Naive thymus-derived CD4-positive, alpha-beta T cell (primary cell): ENCODE data around the gene MIB1. TPM values are rescaled to one million over a fixed set of nuclear protein-coding genes. Genes with fewer than 3 reads are reported as not detected.

ENCODE experiments used
- ATAC-seq: fragments of 150-1000 bp; cut with Tn5 transposase; 2 replicates; pipeline ENCODE4 v1.10.0; 2021; ENCODE audit warnings: mild to moderate bottlenecking, moderate library complexity
- CTCF ChIA-PET: fragments of 350-600 bp; sonication (Branson Sonifier 250); formaldehyde crosslinking; loops from one replicate; lab custom pipeline; 2021; ENCODE audit warnings: antibody characterized with exemption; lab: Charles Lee
- POLR2A ChIA-PET: fragments of 350-600 bp; sonication (Branson Sonifier 250); formaldehyde crosslinking; loops from one replicate; lab custom pipeline; 2021; ENCODE audit warnings: antibody characterized with exemption, inconsistent platforms; lab: Charles Lee
- DNase-seq, 9 donors: peaks; one replicate each; pipeline versions ENCODE4 v3.0.0 to v3.0.0-alpha.2; 2020 to 2022; ENCODE audit warnings: mixed read lengths in 1 of 9
- H3K27ac ChIP-seq: one replicate; pipeline ENCODE4 v1.7.0; 2013; ENCODE audit warnings: mild to moderate bottlenecking, low read depth, low read length, moderate library complexity
- H3K27me3 ChIP-seq, 2 donors: one replicate each; pipeline ENCODE4 v1.7.0; 2013; ENCODE audit warnings: low read length in 2 of 2, mild to moderate bottlenecking in 2 of 2, moderate library complexity in 2 of 2; ENCODE audit not compliant: control insufficient read depth in 2 of 2, insufficient read depth in 2 of 2
- H3K36me3 ChIP-seq, 3 experiments: 1 replicate in 2 of 3; 2 replicates in 1 of 3; pipeline ENCODE4 v1.7.0; 2013; ENCODE audit warnings: low read length in 3 of 3, mild to moderate bottlenecking in 3 of 3, moderate library complexity in 1 of 3; ENCODE audit not compliant: insufficient read depth in 3 of 3, control insufficient read depth in 2 of 3
- H3K4me1 ChIP-seq, 2 donors: one replicate each; pipeline ENCODE4 v1.7.0; 2013; ENCODE audit warnings: low read length in 2 of 2, mild to moderate bottlenecking in 2 of 2, moderate library complexity in 1 of 2; ENCODE audit not compliant: control insufficient read depth in 2 of 2, insufficient read depth in 2 of 2
- H3K4me3 ChIP-seq: 2 replicates; pipeline ENCODE4 v1.7.0; 2013; ENCODE audit warnings: mild to moderate bottlenecking, low read length
- H3K9me3 ChIP-seq, 3 experiments: 1 replicate in 2 of 3; 2 replicates in 1 of 3; pipeline ENCODE4 v1.7.0; 2013; ENCODE audit warnings: low read length in 3 of 3; ENCODE audit not compliant: control insufficient read depth in 2 of 3
- H3K27ac Mint-ChIP-seq, 9 donors: one replicate each; pipeline ENCODE4 v1.8.0; 2020 to 2022; ENCODE audit warnings: mixed read lengths in 9 of 9, mild to moderate bottlenecking in 8 of 9, moderate library complexity in 5 of 9, inconsistent platforms in 2 of 9
- H3K27me3 Mint-ChIP-seq, 5 donors: one replicate each; pipeline ENCODE4 v1.8.0; 2021 to 2022; ENCODE audit warnings: mixed read lengths in 5 of 5, mild to moderate bottlenecking in 1 of 5
- H3K36me3 Mint-ChIP-seq, 5 donors: one replicate each; pipeline ENCODE4 v1.8.0; 2020 to 2022; ENCODE audit warnings: mixed read lengths in 5 of 5, mild to moderate bottlenecking in 3 of 5, inconsistent platforms in 1 of 5
- H3K4me1 Mint-ChIP-seq, 7 donors: one replicate each; pipeline ENCODE4 v1.8.0; 2020 to 2022; ENCODE audit warnings: mixed read lengths in 7 of 7, mild to moderate bottlenecking in 3 of 7, inconsistent platforms in 1 of 7
- H3K4me3 Mint-ChIP-seq, 10 donors: one replicate each; pipeline ENCODE4 v1.8.0; 2020 to 2022; ENCODE audit warnings: mild to moderate bottlenecking in 10 of 10, mixed read lengths in 10 of 10, moderate library complexity in 6 of 10, inconsistent platforms in 2 of 10
- H3K9me3 Mint-ChIP-seq, 11 donors: one replicate each; pipeline ENCODE4 v1.8.0; 2020 to 2022; ENCODE audit warnings: mixed read lengths in 11 of 11, mild to moderate bottlenecking in 4 of 11, inconsistent platforms in 1 of 11, moderate library complexity in 1 of 11
- intact Hi-C, 2 donors: fragments of 100-400 bp; cut with micrococcal nuclease; formaldehyde crosslinking; loops; one replicate each; pipeline ENCODE4 v1.15.1; 2023
- polyA plus RNA-seq, 2 donors: library from polyadenylated mRNA; unstranded; fragments of 300-500 nt; fragmentation: Illumina TruSeq; gene quantifications; one replicate each; pipeline ENCODE4 v1.2.3, GENCODE V29; 2021
- total RNA-seq, 6 experiments: library from RNA in 5 of 6; stranded (reverse) in 5 of 6; gene quantifications; 1 replicate in 5 of 6; 2 replicates in 1 of 6; pipeline ENCODE4 v1.2.3 and lab custom pipeline; 2021 to 2026

Gene MIB1
- total and polyA plus RNA-seq, 7 experiments from 2014 or later = 3.9 to 35.2 (median 19.1) TPM

DNA sequence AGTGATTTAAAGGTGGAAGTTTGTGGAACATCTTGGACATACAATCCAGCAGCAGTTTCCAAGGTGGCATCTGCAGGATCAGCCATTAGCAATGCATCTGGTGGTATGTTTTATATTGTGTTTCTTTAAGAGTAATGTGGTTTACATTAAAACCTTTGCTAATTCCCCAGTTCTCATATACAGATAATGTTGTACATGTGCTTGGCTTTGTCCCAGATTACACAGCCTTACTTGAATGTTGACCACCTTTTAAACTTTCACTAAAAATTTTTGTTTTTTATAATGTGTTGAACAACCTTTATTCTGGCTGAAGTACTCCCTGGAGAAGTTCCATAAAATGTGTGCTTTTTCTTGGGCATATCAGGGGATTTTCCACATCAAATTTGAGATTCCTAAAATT, 57.5 kb downstream of the MIB1 start:
- no peak overlapping the region for H3K27ac Mint-ChIP-seq
- no peaks in the 10 kb centered on the region for H3K27me3 ChIP-seq
- intact Hi-C loops = no loop called here
- no peaks in the 10 kb centered on the region for H3K9me3 ChIP-seq
- ATAC-seq (no peak), DNase-seq (no peak)
- H3K4me3 Mint-ChIP-seq = no peak overlapping the region
- H3K27me3 Mint-ChIP-seq = no peaks in the 10 kb centered on the region
- peaks cover 0 to 9% (median 0%) of the 10 kb centered on the region in 7 donors for H3K4me1 Mint-ChIP-seq
- no peaks in the 10 kb centered on the region for H3K36me3 ChIP-seq
- ChIA-PET CTCF (no interaction called here), POLR2A (no interaction called here)
- H3K4me1 ChIP-seq = no peaks in the 10 kb centered on the region
- H3K9me3 Mint-ChIP-seq = no peaks in the 10 kb centered on the region
- H3K4me3 ChIP-seq = no peak overlapping the region
- no peak overlapping the region for H3K27ac ChIP-seq
- peaks cover 4 to 39% (median 27%) of the 10 kb centered on the region in 5 donors for H3K36me3 Mint-ChIP-seq

DNA sequence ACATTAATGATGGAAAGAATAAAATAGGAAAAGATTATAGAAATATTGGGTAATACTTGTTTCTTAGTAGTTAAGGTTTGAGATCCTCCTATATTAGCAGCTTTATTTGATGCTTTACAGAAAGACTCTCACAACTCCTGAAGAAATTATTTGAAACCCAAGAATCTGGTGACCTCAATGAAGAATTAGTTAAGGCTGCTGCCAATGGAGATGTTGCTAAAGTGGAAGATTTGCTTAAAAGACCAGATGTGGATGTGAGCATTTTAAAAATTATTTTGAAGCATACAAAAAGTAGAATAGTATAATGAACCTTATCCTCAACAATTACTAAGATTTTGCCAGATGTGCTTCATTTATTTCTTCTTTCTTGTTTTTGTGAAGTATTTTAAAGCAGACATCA, 59.1 kb downstream of the MIB1 start:
- Histone ChIP-seq H3K9me3 (no peaks in the 10 kb centered on the region), H3K4me1 (no peaks in the 10 kb centered on the region), H3K36me3 (no peaks in the 10 kb centered on the region), H3K27me3 (no peaks in the 10 kb centered on the region), H3K4me3 (no peak overlapping the region), H3K27ac (no peak overlapping the region)
- Mint-ChIP-seq H3K36me3 (peaks cover 4 to 48% (median 27%) of the 10 kb centered on the region in 5 donors), H3K27ac (peak overlapping the region in 1 of 9 donors; percentile 14), H3K4me1 (peaks cover 0 to 9% (median 0%) of the 10 kb centered on the region in 7 donors), H3K27me3 (no peaks in the 10 kb centered on the region), H3K4me3 (no peak overlapping the region), H3K9me3 (no peaks in the 10 kb centered on the region)
- no peak for ATAC-seq
- POLR2A ChIA-PET = interaction anchor here (0.8 kb wide), 1 partner anchor 13 kb away, joined by 3 read pairs; no protein-coding TSS in a partner anchor
- intact Hi-C loops = no loop called here
- DNase-seq = no peak
- CTCF ChIA-PET = no interaction called here

DNA sequence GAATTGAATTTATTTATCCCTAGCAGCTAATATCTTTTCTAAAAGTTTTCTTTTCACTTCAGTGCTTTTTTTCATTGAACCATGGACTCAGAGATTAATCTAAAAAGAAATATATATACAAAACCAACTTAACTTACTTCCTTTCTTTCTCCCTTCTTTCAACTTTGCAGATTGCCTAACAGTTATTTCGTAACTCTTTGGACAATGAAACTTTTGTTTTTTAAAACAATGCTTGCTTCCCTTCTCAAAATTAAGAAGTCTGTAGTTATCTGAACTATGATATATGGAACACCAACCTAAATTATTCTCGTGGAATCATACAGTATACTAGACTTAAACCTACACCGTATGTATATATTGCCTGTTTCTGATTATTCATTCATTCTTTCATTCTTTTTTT, 62.9 kb downstream of the MIB1 start:
- Histone ChIP-seq H3K4me1 (no peaks in the 10 kb centered on the region), H3K4me3 (no peak overlapping the region), H3K27ac (no peak overlapping the region), H3K27me3 (no peaks in the 10 kb centered on the region), H3K36me3 (peaks cover 0 to 5% (median 3%) of the 10 kb centered on the region in 3 experiments), H3K9me3 (no peaks in the 10 kb centered on the region)
- POLR2A ChIA-PET = no interaction called here
- H3K9me3 Mint-ChIP-seq = peaks cover 0 to 2% (median 0%) of the 10 kb centered on the region in 11 donors
- CTCF ChIA-PET = interaction anchor here (0.8 kb wide), 1 partner anchor 225 kb away, joined by 3 read pairs; no protein-coding TSS in a partner anchor
- intact Hi-C loops = no loop called here
- no peak for ATAC-seq
- H3K27ac Mint-ChIP-seq = no peak overlapping the region
- H3K4me1 Mint-ChIP-seq = peaks cover 0 to 9% (median 0%) of the 10 kb centered on the region in 7 donors
- no peak for DNase-seq
- no peak overlapping the region for H3K4me3 Mint-ChIP-seq
- H3K36me3 Mint-ChIP-seq = peaks cover 9 to 55% (median 23%) of the 10 kb centered on the region in 5 donors
- H3K27me3 Mint-ChIP-seq = no peaks in the 10 kb centered on the region

DNA sequence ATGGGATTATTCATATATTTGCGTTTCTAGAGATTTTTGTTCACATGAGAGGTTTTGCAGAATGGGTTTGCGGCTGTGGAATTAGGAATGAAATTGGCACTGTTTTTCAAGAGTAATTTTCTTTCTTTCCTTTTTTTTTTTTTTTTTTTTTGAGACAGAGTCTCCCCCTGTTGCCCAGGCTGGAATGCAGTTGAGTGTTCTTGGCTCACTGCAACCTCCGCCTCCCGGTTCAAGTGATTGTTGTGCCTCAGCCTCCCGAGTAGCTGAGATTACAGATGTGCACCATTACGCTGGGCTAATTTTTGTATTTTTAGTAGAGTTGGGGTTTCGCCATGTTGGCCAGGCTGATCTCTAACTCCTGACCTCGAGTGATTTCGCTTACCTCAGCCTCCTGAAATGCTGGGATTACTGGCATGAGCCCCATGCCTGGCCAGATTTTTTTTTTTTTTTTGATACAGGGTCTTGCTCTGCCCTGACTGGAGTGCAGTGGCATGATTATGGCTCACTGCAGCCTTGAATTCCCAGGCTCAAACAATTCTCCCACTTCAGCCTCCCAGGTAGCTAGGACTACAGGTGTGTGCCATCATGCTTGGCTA, 65.3 kb downstream of the MIB1 start:
- intact Hi-C loops = no loop called here
- Mint-ChIP-seq H3K4me3 (no peak overlapping the region), H3K4me1 (peaks cover 0 to 8% (median 0%) of the 10 kb centered on the region in 7 donors), H3K27ac (no peak overlapping the region), H3K27me3 (no peaks in the 10 kb centered on the region), H3K9me3 (peaks cover 0 to 13% (median 1%) of the 10 kb centered on the region in 11 donors), H3K36me3 (peaks cover 20 to 65% (median 37%) of the 10 kb centered on the region in 5 donors)
- peaks cover 3 to 11% (median 7%) of the 10 kb centered on the region in 3 experiments for H3K36me3 ChIP-seq
- CTCF ChIA-PET = no interaction called here
- H3K27me3 ChIP-seq = no peaks in the 10 kb centered on the region
- POLR2A ChIA-PET = interaction anchor here (0.7 kb wide), 1 partner anchor 46 kb away, joined by 3 read pairs; no protein-coding TSS in a partner anchor
- H3K27ac ChIP-seq = no peak overlapping the region
- H3K9me3 ChIP-seq = no peaks in the 10 kb centered on the region
- DNase-seq (no peak), ATAC-seq (no peak)
- no peak overlapping the region for H3K4me3 ChIP-seq
- no peaks in the 10 kb centered on the region for H3K4me1 ChIP-seq

DNA sequence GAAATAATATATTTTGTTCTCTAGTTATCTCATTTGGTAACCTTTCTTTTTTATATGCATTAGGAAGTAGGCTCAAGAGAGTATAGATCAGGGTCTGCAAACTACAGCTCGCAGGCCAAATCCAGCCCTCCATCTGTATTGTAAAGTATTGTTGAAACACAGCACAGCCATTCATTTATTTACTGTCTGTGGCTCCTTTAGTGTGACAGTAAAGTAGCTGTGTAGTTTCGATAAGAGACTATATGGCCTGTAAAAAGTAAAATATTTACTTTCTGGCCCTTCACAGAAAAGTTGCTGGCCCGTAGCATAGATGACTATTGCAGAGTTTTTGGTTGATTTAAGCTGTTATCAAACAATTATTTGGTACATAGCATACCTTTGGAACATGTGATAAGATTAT, 67.6 kb downstream of the MIB1 start:
- Histone ChIP-seq H3K27me3 (no peaks in the 10 kb centered on the region), H3K9me3 (no peaks in the 10 kb centered on the region), H3K4me3 (no peak overlapping the region), H3K4me1 (no peaks in the 10 kb centered on the region), H3K36me3 (peaks cover 3 to 11% (median 7%) of the 10 kb centered on the region in 3 experiments), H3K27ac (no peak overlapping the region)
- POLR2A ChIA-PET = interaction anchor here (0.7 kb wide), 1 partner anchor 107 kb away, joined by 3 read pairs; no protein-coding TSS in a partner anchor
- intact Hi-C loops = no loop called here
- Mint-ChIP-seq H3K4me3 (no peak overlapping the region), H3K36me3 (peaks cover 16 to 52% (median 38%) of the 10 kb centered on the region in 5 donors), H3K9me3 (peaks cover 0 to 13% (median 1%) of the 10 kb centered on the region in 11 donors), H3K27me3 (no peaks in the 10 kb centered on the region), H3K27ac (no peak overlapping the region), H3K4me1 (peaks cover 0 to 7% (median 0%) of the 10 kb centered on the region in 7 donors)
- CTCF ChIA-PET = interaction anchor here (0.5 kb wide), 1 partner anchor 10 kb away, joined by 3 read pairs; no protein-coding TSS in a partner anchor
- ATAC-seq = no peak
- no peak for DNase-seq

DNA sequence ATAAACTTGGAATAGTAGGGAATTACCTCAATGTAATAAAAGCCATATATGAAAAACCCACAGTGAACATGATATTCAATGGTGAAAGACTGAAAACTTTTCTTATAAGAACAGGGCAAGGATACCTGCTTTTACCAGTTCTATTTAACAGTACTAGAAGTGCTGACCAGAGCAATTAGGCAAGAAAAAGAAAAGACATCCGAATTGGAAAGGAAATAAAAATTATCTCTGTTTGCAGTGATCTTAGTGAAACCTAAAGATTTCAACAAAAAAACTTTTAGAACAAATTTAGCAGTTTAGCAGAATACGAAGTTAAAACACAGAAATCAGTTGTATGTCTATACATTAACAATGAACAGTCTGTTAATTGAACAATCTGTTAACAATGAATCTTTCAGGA, 69.1 kb downstream of the MIB1 start:
- Mint-ChIP-seq H3K36me3 (peaks cover 16 to 46% (median 39%) of the 10 kb centered on the region in 5 donors), H3K27me3 (no peaks in the 10 kb centered on the region), H3K4me3 (no peak overlapping the region)

More for the DNA sequence above, 69.1 kb downstream of the MIB1 start:
- DNase-seq (no peak), ATAC-seq (no peak)
- Mint-ChIP-seq H3K4me1 (peaks cover 0 to 7% (median 0%) of the 10 kb centered on the region in 7 donors), H3K9me3 (peaks cover 0 to 13% (median 1%) of the 10 kb centered on the region in 11 donors), H3K27ac (no peak overlapping the region)
- Histone ChIP-seq H3K9me3 (no peaks in the 10 kb centered on the region), H3K4me3 (no peak overlapping the region), H3K27ac (no peak overlapping the region), H3K4me1 (no peaks in the 10 kb centered on the region), H3K36me3 (peaks cover 3 to 11% (median 7%) of the 10 kb centered on the region in 3 experiments), H3K27me3 (no peaks in the 10 kb centered on the region)
- intact Hi-C loops = loop anchor here in 1 of 2 donors (10.0 kb wide), 1 partner anchor 105 kb away; the partner anchor contains the start of gene ABHD3
- ChIA-PET POLR2A (no interaction called here), CTCF (no interaction called here)
